ENCODE measurements around the gene ABTB1.

DNA sequence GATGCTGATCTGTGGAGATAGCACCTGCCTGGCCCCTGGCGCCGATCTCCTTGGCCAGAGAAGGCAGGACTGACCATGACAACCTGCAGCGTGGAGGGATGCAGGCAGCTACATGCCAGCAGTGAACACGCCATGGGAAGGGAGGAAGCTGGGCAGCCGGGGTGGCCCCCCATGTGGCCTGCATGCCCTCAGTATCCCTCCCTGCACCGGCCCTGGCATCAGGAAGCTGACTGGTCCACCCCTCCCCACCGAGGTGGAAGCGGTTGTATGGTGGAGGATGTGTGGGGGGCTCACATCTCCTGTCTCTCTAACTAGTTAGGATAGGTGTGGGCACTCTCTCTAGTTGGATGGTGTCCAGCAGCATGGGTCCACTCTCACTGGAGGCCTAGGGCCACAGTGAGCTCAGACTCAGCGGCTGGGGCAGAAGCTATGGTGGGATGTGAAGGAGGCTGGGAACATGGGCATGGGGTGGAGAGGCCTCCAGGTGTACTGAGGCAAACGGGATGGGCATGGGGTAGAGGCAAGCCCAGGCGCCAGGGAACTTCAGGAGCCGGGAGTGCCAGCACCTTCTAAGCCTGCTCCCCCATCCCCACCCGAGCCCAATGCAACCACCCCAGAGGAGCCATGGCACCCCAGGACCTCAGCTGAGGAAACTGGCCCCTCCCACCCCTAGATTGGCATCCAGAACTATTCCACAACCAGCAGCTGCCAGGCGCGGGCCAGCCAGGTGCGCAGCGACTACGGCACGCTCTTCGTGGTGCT, 1.8 kb upstream of the ABTB1 start:
- TF ChIP-seq POLR2A (IDR thresholded peaks at IDR 0.05; ENCODE audit: low read depth, low read length): no peak
- no peak for TF ChIP-seq TAF1 (IDR thresholded peaks at IDR 0.05; ENCODE audit: borderline replicate concordance, low read depth, low read length)
